Hepatocyte (in vitro differentiated cells): Measurements from ENCODE around the gene RGCC. TPM values are rescaled to one million over a fixed set of nuclear protein-coding genes. Genes with fewer than 3 reads are reported as not detected.

ENCODE experiments used
- DNase-seq: peaks from one replicate; pipeline ENCODE4 v3.0.0-alpha.2; 2016; ENCODE audit warnings: low spot score
- H2AFZ ChIP-seq: fragments of 200-600 bp; sonication (generic); 2 replicates; pipeline ENCODE4 v1.6.0; 2016; ENCODE audit warnings: antibody characterized with exemption, mild to moderate bottlenecking
- H3K27ac ChIP-seq: fragments of 200-600 bp; sonication (generic); 2 replicates; pipeline ENCODE4 v1.5.1; 2016; ENCODE audit warnings: mild to moderate bottlenecking
- H3K27me3 ChIP-seq: fragments of 200-600 bp; sonication (generic); 2 replicates; pipeline ENCODE4 v1.6.1; 2016
- H3K36me3 ChIP-seq: fragments of 200-600 bp; sonication (generic); replicated peaks from 2 replicates; pipeline ENCODE4 v1.5.1; 2016; ENCODE audit warnings: low read depth; ENCODE audit not compliant: insufficient read depth
- H3K4me1 ChIP-seq: fragments of 200-600 bp; sonication (generic); 2 replicates; pipeline ENCODE4 v1.5.1; 2016; ENCODE audit warnings: mild to moderate bottlenecking, moderate library complexity; ENCODE audit not compliant: insufficient read depth
- H3K4me2 ChIP-seq: fragments of 200-600 bp; sonication (generic); 2 replicates; pipeline ENCODE4 v1.6.0; 2016
- H3K4me3 ChIP-seq: fragments of 200-600 bp; sonication (generic); 2 replicates; pipeline ENCODE4 v1.5.1; 2016; ENCODE audit warnings: mild to moderate bottlenecking
- H3K79me2 ChIP-seq: fragments of 200-600 bp; sonication (generic); 2 replicates; pipeline ENCODE4 v1.6.0; 2017; ENCODE audit warnings: mild to moderate bottlenecking
- H3K9me2 ChIP-seq: fragments of 200-600 bp; sonication (generic); replicated peaks from 2 replicates; pipeline ENCODE4 v1.6.0; 2017; ENCODE audit warnings: mild to moderate bottlenecking; ENCODE audit not compliant: insufficient read depth
- H3K9me3 ChIP-seq: fragments of 200-600 bp; sonication (generic); 2 replicates; pipeline ENCODE4 v1.5.1; 2016; ENCODE audit warnings: low read depth, mild to moderate bottlenecking
- H4K20me1 ChIP-seq: fragments of 200-600 bp; sonication (generic); 2 replicates; pipeline ENCODE4 v1.6.0; 2016; ENCODE audit warnings: mild to moderate bottlenecking; ENCODE audit not compliant: insufficient read depth, poor library complexity, severe bottlenecking
- EZH2 ChIP-seq: fragments of 200-600 bp; sonication (generic); IDR thresholded peaks from 2 replicates; pipeline ENCODE4 v1.6.1; 2016; ENCODE audit warnings: antibody characterized with exemption, mild to moderate bottlenecking, borderline replicate concordance
- EZH2phosphoT487 ChIP-seq: fragments of 200-600 bp; sonication (generic); IDR thresholded peaks from one replicate; pipeline ENCODE4 v1.6.1; 2018; ENCODE audit warnings: antibody characterized with exemption, mild to moderate bottlenecking, low read depth, moderate library complexity; ENCODE audit not compliant: unreplicated experiment, severe bottlenecking
- WGBS: methylation state at CpG from one replicate; pipeline ENCODE4 v1.1.6; 2016; ENCODE audit warnings: low lambda C conversion rate; ENCODE audit errors: missing lambda C conversion rate; 5-methylcytosine and 5-hydroxymethylcytosine counted together
- polyA plus RNA-seq: library from polyadenylated mRNA; unstranded; fragments of >200 nt; fragmentation: Nextera tagmentation; extraction: Ambion mirVana; gene quantifications from 2 replicates; pipeline ENCODE4 v1.2.1, GENCODE V29; 2016
- total RNA-seq: library from RNA; depleted of rRNA; stranded (reverse); fragments of >200 nt; gene quantifications from 2 replicates; pipeline ENCODE4 v1.2.3, GENCODE V29; 2014
- TF ChIP-seq, protein P1 (sequence below): fragments of 200-600 bp; sonication (generic); IDR thresholded peaks from 2 replicates; pipeline ENCODE4 v1.5.1; 2016; ENCODE audit warnings: antibody characterized with exemption, mild to moderate bottlenecking; ENCODE audit not compliant: poor library complexity

The RGCC gene
- total and polyA plus RNA-seq, 2 experiments from 2014 or later: 8.1 to 19.9 TPM

DNA sequence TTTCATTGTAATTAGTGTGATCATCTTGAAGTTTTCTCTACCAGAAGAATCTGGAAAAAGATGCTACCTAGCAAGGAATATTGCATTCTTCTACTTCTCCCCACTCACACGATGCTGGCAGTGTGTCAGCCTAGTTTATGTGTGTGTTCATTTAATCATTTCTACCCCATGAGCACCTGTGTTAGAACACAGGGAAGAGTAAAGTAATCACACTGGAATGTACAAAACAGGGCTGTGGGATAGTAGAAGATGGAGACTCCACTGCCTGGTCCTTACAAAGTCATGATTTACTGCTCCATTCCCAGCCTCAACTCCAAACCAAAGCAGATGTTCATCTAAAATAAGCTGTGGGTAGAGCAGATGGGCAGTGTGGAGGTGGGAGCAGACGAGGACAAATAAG is 47.7 kb upstream of the RGCC start:
- DNase-seq: no peak
- no peak overlapping the region for H3K4me3 ChIP-seq
- no peaks in the 10 kb centered on the region for H3K36me3 ChIP-seq
- 83% methylated on average over 2 of the region's 2 CpGs for WGBS
- TF ChIP-seq EZH2phosphoT487: no peak
- no peaks in the 10 kb centered on the region for H3K27me3 ChIP-seq
- no peaks in the 10 kb centered on the region for H3K9me2 ChIP-seq
- no peak overlapping the region for H2AFZ ChIP-seq
- no peaks in the 10 kb centered on the region for H4K20me1 ChIP-seq
- H3K79me2 ChIP-seq: no peaks in the 10 kb centered on the region
- H3K27ac ChIP-seq: no peak overlapping the region
- H3K9me3 ChIP-seq: no peaks in the 10 kb centered on the region
- H3K4me2 ChIP-seq: no peak overlapping the region
- H3K4me1 ChIP-seq: no peaks in the 10 kb centered on the region

GRCh38 chr13:41411060-41411459 is 46.3 kb upstream of the RGCC start:
- Histone ChIP-seq H3K36me3 (no peaks in the 10 kb centered on the region), H3K4me1 (no peaks in the 10 kb centered on the region), H3K27me3 (no peaks in the 10 kb centered on the region), H3K79me2 (no peaks in the 10 kb centered on the region), H3K4me3 (no peak overlapping the region), H4K20me1 (no peaks in the 10 kb centered on the region), H2AFZ (no peak overlapping the region), H3K4me2 (no peak overlapping the region), H3K9me2 (no peaks in the 10 kb centered on the region), H3K9me3 (no peaks in the 10 kb centered on the region), H3K27ac (no peak overlapping the region)
- WGBS: 84% methylated on average over 5 of the region's 5 CpGs
- DNase-seq: no peak
- TF ChIP-seq, protein P1, sequence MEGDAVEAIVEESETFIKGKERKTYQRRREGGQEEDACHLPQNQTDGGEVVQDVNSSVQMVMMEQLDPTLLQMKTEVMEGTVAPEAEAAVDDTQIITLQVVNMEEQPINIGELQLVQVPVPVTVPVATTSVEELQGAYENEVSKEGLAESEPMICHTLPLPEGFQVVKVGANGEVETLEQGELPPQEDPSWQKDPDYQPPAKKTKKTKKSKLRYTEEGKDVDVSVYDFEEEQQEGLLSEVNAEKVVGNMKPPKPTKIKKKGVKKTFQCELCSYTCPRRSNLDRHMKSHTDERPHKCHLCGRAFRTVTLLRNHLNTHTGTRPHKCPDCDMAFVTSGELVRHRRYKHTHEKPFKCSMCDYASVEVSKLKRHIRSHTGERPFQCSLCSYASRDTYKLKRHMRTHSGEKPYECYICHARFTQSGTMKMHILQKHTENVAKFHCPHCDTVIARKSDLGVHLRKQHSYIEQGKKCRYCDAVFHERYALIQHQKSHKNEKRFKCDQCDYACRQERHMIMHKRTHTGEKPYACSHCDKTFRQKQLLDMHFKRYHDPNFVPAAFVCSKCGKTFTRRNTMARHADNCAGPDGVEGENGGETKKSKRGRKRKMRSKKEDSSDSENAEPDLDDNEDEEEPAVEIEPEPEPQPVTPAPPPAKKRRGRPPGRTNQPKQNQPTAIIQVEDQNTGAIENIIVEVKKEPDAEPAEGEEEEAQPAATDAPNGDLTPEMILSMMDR: no peak
- TF ChIP-seq EZH2phosphoT487 (no peak), EZH2 (no peak)

DNA sequence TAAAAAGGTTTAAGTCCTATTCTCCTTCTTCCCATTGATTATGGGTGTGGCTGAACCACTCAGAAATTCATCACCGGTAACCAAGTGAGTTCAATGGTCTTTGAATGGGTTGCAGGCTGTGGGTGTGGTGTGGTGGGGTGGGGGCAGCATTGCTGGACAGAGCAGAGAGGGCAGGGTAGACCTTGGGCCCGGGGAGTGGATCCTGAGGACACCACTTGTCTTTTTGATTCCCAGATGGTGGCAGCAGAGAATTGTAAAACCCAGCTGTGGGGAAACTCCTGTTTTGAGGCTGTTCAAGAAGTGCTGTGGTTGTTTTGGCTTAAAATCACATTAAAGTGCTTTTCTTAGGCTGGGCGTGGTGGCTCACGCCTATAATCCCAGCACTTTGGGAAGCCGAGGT is 45.8 kb upstream of the RGCC start:
- Histone ChIP-seq H3K27ac (no peak overlapping the region), H3K9me3 (no peaks in the 10 kb centered on the region), H4K20me1 (no peaks in the 10 kb centered on the region), H3K9me2 (no peaks in the 10 kb centered on the region), H3K4me3 (no peak overlapping the region), H3K4me1 (no peaks in the 10 kb centered on the region), H3K79me2 (no peaks in the 10 kb centered on the region), H3K36me3 (no peaks in the 10 kb centered on the region), H3K27me3 (no peaks in the 10 kb centered on the region), H3K4me2 (no peak overlapping the region), H2AFZ (no peak overlapping the region)
- peak; percentile 55 for DNase-seq
- WGBS: 45% methylated on average over 5 of the region's 5 CpGs
- no peak for TF ChIP-seq EZH2phosphoT487
- no peak for TF ChIP-seq EZH2
- TF ChIP-seq, protein P1: peak; percentile 50

DNA sequence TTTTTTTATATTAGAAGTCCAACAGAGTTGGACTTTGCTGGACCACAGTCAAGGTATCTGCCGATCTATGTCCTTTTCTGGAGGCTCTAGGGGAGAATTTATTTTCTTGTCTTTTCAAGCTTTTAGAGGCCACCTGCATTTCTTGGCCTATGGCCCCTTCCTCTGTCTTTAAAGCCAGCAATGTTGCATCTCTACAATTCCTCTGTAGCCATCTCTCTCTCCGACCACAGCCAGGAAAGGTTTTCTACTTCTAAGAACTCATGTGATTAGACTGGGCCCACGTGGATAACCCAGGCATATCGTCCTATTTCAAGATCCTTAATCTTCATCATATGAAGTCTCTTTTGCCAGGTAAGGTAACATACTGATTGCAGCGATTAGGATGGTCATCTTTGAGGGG is 43.5 kb upstream of the RGCC start:
- TF ChIP-seq, protein P1: no peak
- TF ChIP-seq EZH2phosphoT487 (no peak), EZH2 (no peak)
- Histone ChIP-seq H4K20me1 (no peaks in the 10 kb centered on the region), H2AFZ (no peak overlapping the region), H3K4me3 (no peak overlapping the region), H3K27me3 (no peaks in the 10 kb centered on the region), H3K36me3 (no peaks in the 10 kb centered on the region), H3K4me1 (no peaks in the 10 kb centered on the region), H3K9me3 (no peaks in the 10 kb centered on the region), H3K27ac (no peak overlapping the region), H3K9me2 (no peaks in the 10 kb centered on the region), H3K79me2 (no peaks in the 10 kb centered on the region), H3K4me2 (no peak overlapping the region)
- WGBS: 91% methylated on average over 5 of the region's 5 CpGs
- DNase-seq: no peak
